ENCODE measurements around the gene ZNF335.

The ZNF335 gene

GRCh38 chr20:45924391-45925261 lies 47.4 kb downstream of the ZNF335 start:
- no peak overlapping the region for H3K4me3 ChIP-seq (ENCODE audit: low read depth in 1 of 2, low read length in 2 of 2)
- no peaks in the 10 kb centered on the region for H3K27me3 ChIP-seq (ENCODE audit: control insufficient read depth in 1 of 2, insufficient read depth in 2 of 2, low read length in 2 of 2)
- no peaks in the 10 kb centered on the region for H3K9me3 ChIP-seq (ENCODE audit: low read length)
- peaks cover 11% of the 10 kb centered on the region for H3K4me1 ChIP-seq (ENCODE audit: insufficient read depth, low read length)
- H3K36me3 ChIP-seq (ENCODE audit: insufficient read depth, low read length), result no peaks in the 10 kb centered on the region
- H3K9ac ChIP-seq (ENCODE audit: low read length), result peak overlapping the region; percentile 4
- H3K27ac ChIP-seq (ENCODE audit: low read depth, low read length), result peak overlapping the region; percentile 23

- Histone ChIP-seq H3K36me3 (ENCODE audit: insufficient read depth, low read length) (no peaks in the 10 kb centered on the region), H3K4me1 (ENCODE audit: insufficient read depth, low read length) (peaks cover 11% of the 10 kb centered on the region), H3K9ac (ENCODE audit: low read length) (no peak overlapping the region), H3K27me3 (ENCODE audit: control insufficient read depth in 1 of 2, insufficient read depth in 2 of 2, low read length in 2 of 2) (no peaks in the 10 kb centered on the region), H3K9me3 (ENCODE audit: low read length) (no peaks in the 10 kb centered on the region), H3K27ac (ENCODE audit: low read depth, low read length) (no peak overlapping the region), H3K4me3 (ENCODE audit: low read depth in 1 of 2, low read length in 2 of 2) (no peak overlapping the region)
Measured at GRCh38 chr20:45921337-45922189, 50.4 kb downstream of the ZNF335 start.

- no peaks in the 10 kb centered on the region for H3K9me3 ChIP-seq (ENCODE audit: low read length)
- no peaks in the 10 kb centered on the region for H3K27me3 ChIP-seq (ENCODE audit: control insufficient read depth in 1 of 2, insufficient read depth in 2 of 2, low read length in 2 of 2)
- no peaks in the 10 kb centered on the region for H3K36me3 ChIP-seq (ENCODE audit: insufficient read depth, low read length)
- H3K4me1 ChIP-seq (ENCODE audit: insufficient read depth, low read length), result peaks cover 11% of the 10 kb centered on the region
- no peak overlapping the region for H3K4me3 ChIP-seq (ENCODE audit: low read depth in 1 of 2, low read length in 2 of 2)
- H3K27ac ChIP-seq (ENCODE audit: low read depth, low read length), result no peak overlapping the region
- H3K9ac ChIP-seq (ENCODE audit: low read length), result no peak overlapping the region
Measured at GRCh38 chr20:45920462-45921336, 51.3 kb downstream of the ZNF335 start.

- Histone ChIP-seq H3K4me1 (ENCODE audit: insufficient read depth, low read length) (peaks cover 9% of the 10 kb centered on the region), H3K27ac (ENCODE audit: low read depth, low read length) (no peak overlapping the region), H3K27me3 (ENCODE audit: control insufficient read depth in 1 of 2, insufficient read depth in 2 of 2, low read length in 2 of 2) (no peaks in the 10 kb centered on the region), H3K4me3 (ENCODE audit: low read depth in 1 of 2, low read length in 2 of 2) (no peak overlapping the region), H3K9me3 (ENCODE audit: low read length) (no peaks in the 10 kb centered on the region), H3K9ac (ENCODE audit: low read length) (no peak overlapping the region), H3K36me3 (ENCODE audit: insufficient read depth, low read length) (no peaks in the 10 kb centered on the region)
Measured at GRCh38 chr20:45919542-45920399, 52.2 kb downstream of the ZNF335 start.

- no peaks in the 10 kb centered on the region for H3K36me3 ChIP-seq (ENCODE audit: insufficient read depth, low read length)
- peak overlapping the region; percentile 21 for H3K27ac ChIP-seq (ENCODE audit: low read depth, low read length)
- no peaks in the 10 kb centered on the region for H3K27me3 ChIP-seq (ENCODE audit: control insufficient read depth in 1 of 2, insufficient read depth in 2 of 2, low read length in 2 of 2)
- peaks cover 1% of the 10 kb centered on the region for H3K4me1 ChIP-seq (ENCODE audit: insufficient read depth, low read length)
- H3K4me3 ChIP-seq (ENCODE audit: low read depth in 1 of 2, low read length in 2 of 2), result no peak overlapping the region
- H3K9ac ChIP-seq (ENCODE audit: low read length), result no peak overlapping the region
- H3K9me3 ChIP-seq (ENCODE audit: low read length), result no peaks in the 10 kb centered on the region
Measured at GRCh38 chr20:45918779-45919537, 53.0 kb downstream of the ZNF335 start.

- Histone ChIP-seq H3K27ac (ENCODE audit: low read depth, low read length) (peak overlapping the region; percentile 21), H3K27me3 (ENCODE audit: control insufficient read depth in 1 of 2, insufficient read depth in 2 of 2, low read length in 2 of 2) (no peaks in the 10 kb centered on the region), H3K9ac (ENCODE audit: low read length) (no peak overlapping the region), H3K9me3 (ENCODE audit: low read length) (no peaks in the 10 kb centered on the region), H3K4me3 (ENCODE audit: low read depth in 1 of 2, low read length in 2 of 2) (no peak overlapping the region), H3K36me3 (ENCODE audit: insufficient read depth, low read length) (no peaks in the 10 kb centered on the region), H3K4me1 (ENCODE audit: insufficient read depth, low read length) (no peaks in the 10 kb centered on the region)
Measured at GRCh38 chr20:45918182-45918737, 53.7 kb downstream of the ZNF335 start.

- Histone ChIP-seq H3K4me3 (ENCODE audit: low read depth in 1 of 2, low read length in 2 of 2) (no peak overlapping the region), H3K9ac (ENCODE audit: low read length) (no peak overlapping the region), H3K36me3 (ENCODE audit: insufficient read depth, low read length) (no peaks in the 10 kb centered on the region), H3K4me1 (ENCODE audit: insufficient read depth, low read length) (no peaks in the 10 kb centered on the region), H3K27ac (ENCODE audit: low read depth, low read length) (no peak overlapping the region), H3K9me3 (ENCODE audit: low read length) (no peaks in the 10 kb centered on the region), H3K27me3 (ENCODE audit: control insufficient read depth in 1 of 2, insufficient read depth in 2 of 2, low read length in 2 of 2) (no peaks in the 10 kb centered on the region)
Measured at GRCh38 chr20:45917790-45918141, 54.2 kb downstream of the ZNF335 start.

GRCh38 chr20:45913116-45913515 lies 58.9 kb downstream of the ZNF335 start:
- no peak overlapping the region for H3K27ac ChIP-seq (ENCODE audit: low read depth, low read length)

GRCh38 chr20:45912344-45912682 lies 59.7 kb downstream of the ZNF335 start:
- H3K27me3 ChIP-seq (ENCODE audit: control insufficient read depth in 1 of 2, insufficient read depth in 2 of 2, low read length in 2 of 2), result no peaks in the 10 kb centered on the region
- H3K9me3 ChIP-seq (ENCODE audit: low read length), result no peaks in the 10 kb centered on the region
- H3K36me3 ChIP-seq (ENCODE audit: insufficient read depth, low read length), result no peaks in the 10 kb centered on the region
- peak overlapping the region; percentile 21 for H3K9ac ChIP-seq (ENCODE audit: low read length)
- H3K27ac ChIP-seq (ENCODE audit: low read depth, low read length), result no peak overlapping the region
- peak overlapping the region; percentile 52 to 84 for H3K4me3 ChIP-seq (ENCODE audit: low read depth in 1 of 2, low read length in 2 of 2)
- peaks cover 11% of the 10 kb centered on the region for H3K4me1 ChIP-seq (ENCODE audit: insufficient read depth, low read length)

More at GRCh38 chr20:45913116-45913515, 58.9 kb downstream of the ZNF335 start:
- no peaks in the 10 kb centered on the region for H3K9me3 ChIP-seq (ENCODE audit: low read length)
- no peaks in the 10 kb centered on the region for H3K36me3 ChIP-seq (ENCODE audit: insufficient read depth, low read length)
- no peak overlapping the region for H3K9ac ChIP-seq (ENCODE audit: low read length)
- peaks cover 11% of the 10 kb centered on the region for H3K4me1 ChIP-seq (ENCODE audit: insufficient read depth, low read length)
- no peaks in the 10 kb centered on the region for H3K27me3 ChIP-seq (ENCODE audit: control insufficient read depth in 1 of 2, insufficient read depth in 2 of 2, low read length in 2 of 2)
- no peak overlapping the region for H3K4me3 ChIP-seq (ENCODE audit: low read depth in 1 of 2, low read length in 2 of 2)

Measured in muscle layer of colon (tissue), 2 donors.